GM12878 (cell line): ENCODE data around the gene CA6. TPM values are rescaled to one million over a fixed set of nuclear protein-coding genes. Genes with fewer than 3 reads are reported as not detected.
A peak's percentile ranks its signal among the peaks of the same experiment; 100 is the strongest.

ENCODE experiments used
- ATF7 ChIP-seq: fragments of 450-650 bp; IDR thresholded peaks from 2 replicates; pipeline ENCODE4 v1.6.1; 2016; ENCODE audit warnings: low read depth, mild to moderate bottlenecking
- CHD1 ChIP-seq: IDR thresholded peaks from 2 replicates; pipeline ENCODE4 v1.6.1; 2012; ENCODE audit warnings: low read depth, low read length, improper control_type of control experiment
- CREM ChIP-seq: IDR thresholded peaks from 2 replicates; pipeline ENCODE4 v1.6.1; 2014; ENCODE audit warnings: antibody characterized with exemption, low read depth
- E2F8 ChIP-seq: fragments of 450-650 bp; IDR thresholded peaks from 2 replicates; pipeline ENCODE4 v1.6.1; 2018; ENCODE audit warnings: mild to moderate bottlenecking, low read depth, moderate library complexity; ENCODE audit not compliant: partially characterized antibody
- ETV6 ChIP-seq, 2 experiments: fragments of 450-650 bp in 1 of 2; IDR thresholded peaks in 1 of 2; conservative IDR thresholded peaks in 1 of 2; 2 replicates each; pipeline ENCODE4 v1.6.1; 2014; ENCODE audit warnings: antibody characterized with exemption in 1 of 2, borderline replicate concordance in 1 of 2, low read depth in 1 of 2, mild to moderate bottlenecking in 1 of 2, moderate library complexity in 1 of 2
- FOXK2 ChIP-seq: fragments of 450-650 bp; IDR thresholded peaks from 2 replicates; pipeline ENCODE4 v1.6.1; 2017; ENCODE audit warnings: mild to moderate bottlenecking, moderate library complexity
- HDAC6 ChIP-seq: fragments of 200-600 bp; sonication (generic); IDR thresholded peaks from one replicate; pipeline ENCODE4 v1.8.0; 2017; ENCODE audit warnings: antibody characterized with exemption; ENCODE audit not compliant: unreplicated experiment
- KLF5 ChIP-seq: fragments of 450-650 bp; IDR thresholded peaks from 2 replicates; pipeline ENCODE4 v1.6.1; 2014; ENCODE audit warnings: mild to moderate bottlenecking; ENCODE audit not compliant: partially characterized antibody
- MLLT1 ChIP-seq: fragments of 450-650 bp; IDR thresholded peaks from 2 replicates; pipeline ENCODE4 v1.6.1; 2016; ENCODE audit warnings: mild to moderate bottlenecking
- PKNOX1 ChIP-seq: fragments of 450-650 bp; IDR thresholded peaks from 2 replicates; pipeline ENCODE4 v1.6.1; 2016; ENCODE audit warnings: mild to moderate bottlenecking
- RAD21 ChIP-seq: IDR thresholded peaks from 2 replicates; pipeline ENCODE4 v1.6.1; 2011; ENCODE audit warnings: mild to moderate bottlenecking, low read depth, low read length, moderate library complexity; ENCODE audit not compliant: insufficient read depth
- SIN3A ChIP-seq: IDR thresholded peaks from 2 replicates; pipeline ENCODE4 v1.6.1; 2012; ENCODE audit warnings: low read depth, low read length, improper control_type of control experiment
- SMC3 ChIP-seq: IDR thresholded peaks from 2 replicates; pipeline ENCODE4 v1.6.1; 2011; ENCODE audit warnings: low read length, improper control_type of control experiment, borderline replicate concordance
- TAF1 ChIP-seq: IDR thresholded peaks from 2 replicates; pipeline ENCODE4 v1.6.1; 2011; ENCODE audit warnings: mild to moderate bottlenecking, low read depth, low read length, borderline replicate concordance
- TBL1XR1 ChIP-seq: IDR thresholded peaks from 2 replicates; pipeline ENCODE4 v1.6.1; 2012; ENCODE audit warnings: low read depth, low read length, improper control_type of control experiment
- TCF12 ChIP-seq: IDR thresholded peaks from 2 replicates; pipeline ENCODE4 v1.6.1; 2011; ENCODE audit warnings: low read depth, mild to moderate bottlenecking, low read length
- ZZZ3 ChIP-seq: IDR thresholded peaks from 2 replicates; pipeline ENCODE4 v1.6.1; 2011; ENCODE audit warnings: low read depth; ENCODE audit not compliant: control insufficient read depth, insufficient read length
- polyA plus RNA-seq, 11 experiments: library from polyadenylated mRNA; depleted of rRNA in 4 of 11; unstranded in 6 of 11; stranded (reverse) in 5 of 11; fragments of >200 nt; fragmentation: Nextera tagmentation in 4 of 11; fragmentation: Illumina TruSeq in 1 of 11; extraction: Ambion mirVana in 4 of 11; extraction: Trizol in 1 of 11; gene quantifications; 1 replicate in 1 of 11; 2 replicates in 10 of 11; pipeline versions ENCODE4 v1.2.1 to v1.2.3, GENCODE V29; 2011 to 2016; ENCODE audit warnings: inconsistent platforms in 2 of 11, missing spikeins in 2 of 11, low read depth in 1 of 11
- total RNA-seq, 4 experiments: library from RNA; depleted of rRNA in 3 of 4; stranded (reverse); fragments of >200 nt in 3 of 4; fragmentation: Illumina TruSeq in 1 of 4; extraction: Trizol in 1 of 4; gene quantifications; 2 replicates each; pipeline versions ENCODE4 v1.2.1 to v1.2.3, GENCODE V29; 2013 to 2021
- TF ChIP-seq, protein P1 (sequence below), 3 experiments: IDR thresholded peaks in 2 of 3; conservative IDR thresholded peaks in 1 of 3; 2 replicates each; pipeline ENCODE4 v1.5.1; 2011; ENCODE audit warnings: low read depth in 3 of 3, low read length in 3 of 3, mild to moderate bottlenecking in 3 of 3, control low read depth in 2 of 3, moderate library complexity in 2 of 3, inconsistent platforms in 1 of 3, mixed read lengths in 1 of 3; ENCODE audit not compliant: control insufficient read depth in 2 of 3, insufficient read depth in 1 of 3; ENCODE audit errors: extremely low read depth in 1 of 3
- TF ChIP-seq, protein P2 (sequence below): fragments of 450-650 bp; formaldehyde crosslinking; IDR thresholded peaks from 2 replicates; pipeline ENCODE4 v1.4.0; 2022; ENCODE audit warnings: mild to moderate bottlenecking, moderate library complexity

CA6 gene
- total and polyA plus RNA-seq, 10 of the 15 experiments (the other 5 are each of a cell fraction or from before 2014, with no cell fraction given): not detected

GRCh38 chr1:9004700-9005394 is 59.2 kb downstream of the CA6 start (continued):
- TF ChIP-seq PKNOX1 (peak; percentile 21; the same call in 1 of the 2 replicates), SMC3 (peak; percentile 80; the same call in 1 of the 2 replicates), E2F8 (no peak), TCF12 (no peak), TAF1 (no peak), SIN3A (no peak), FOXK2 (no peak), CREM (peak; percentile 36; the same call in 1 of the 2 replicates), MLLT1 (no peak), ETV6 (conservative IDR thresholded peaks at IDR 0.05 in 1 of 2, IDR thresholded peaks at IDR 0.05 in 1 of 2; ENCODE audit: borderline replicate concordance in 1 of 2, low read depth in 1 of 2) (no peak), HDAC6 (no peak), KLF5 (no peak), ATF7 (peak; percentile 59; the same call in 1 of the 2 replicates), RAD21 (peak; percentile 82), CHD1 (no peak), TBL1XR1 (no peak), ZZZ3 (no peak)
- TF ChIP-seq, protein P1, sequence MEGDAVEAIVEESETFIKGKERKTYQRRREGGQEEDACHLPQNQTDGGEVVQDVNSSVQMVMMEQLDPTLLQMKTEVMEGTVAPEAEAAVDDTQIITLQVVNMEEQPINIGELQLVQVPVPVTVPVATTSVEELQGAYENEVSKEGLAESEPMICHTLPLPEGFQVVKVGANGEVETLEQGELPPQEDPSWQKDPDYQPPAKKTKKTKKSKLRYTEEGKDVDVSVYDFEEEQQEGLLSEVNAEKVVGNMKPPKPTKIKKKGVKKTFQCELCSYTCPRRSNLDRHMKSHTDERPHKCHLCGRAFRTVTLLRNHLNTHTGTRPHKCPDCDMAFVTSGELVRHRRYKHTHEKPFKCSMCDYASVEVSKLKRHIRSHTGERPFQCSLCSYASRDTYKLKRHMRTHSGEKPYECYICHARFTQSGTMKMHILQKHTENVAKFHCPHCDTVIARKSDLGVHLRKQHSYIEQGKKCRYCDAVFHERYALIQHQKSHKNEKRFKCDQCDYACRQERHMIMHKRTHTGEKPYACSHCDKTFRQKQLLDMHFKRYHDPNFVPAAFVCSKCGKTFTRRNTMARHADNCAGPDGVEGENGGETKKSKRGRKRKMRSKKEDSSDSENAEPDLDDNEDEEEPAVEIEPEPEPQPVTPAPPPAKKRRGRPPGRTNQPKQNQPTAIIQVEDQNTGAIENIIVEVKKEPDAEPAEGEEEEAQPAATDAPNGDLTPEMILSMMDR (IDR thresholded peaks at IDR 0.05 in 2 of 3, conservative IDR thresholded peaks at IDR 0.05 in 1 of 3; ENCODE audit: control insufficient read depth in 2 of 3, extremely low read depth in 1 of 3, insufficient read depth in 1 of 3, low read depth in 3 of 3, low read length in 3 of 3): peak; percentile 89 to 97 (median 97)
- TF ChIP-seq, protein P2, sequence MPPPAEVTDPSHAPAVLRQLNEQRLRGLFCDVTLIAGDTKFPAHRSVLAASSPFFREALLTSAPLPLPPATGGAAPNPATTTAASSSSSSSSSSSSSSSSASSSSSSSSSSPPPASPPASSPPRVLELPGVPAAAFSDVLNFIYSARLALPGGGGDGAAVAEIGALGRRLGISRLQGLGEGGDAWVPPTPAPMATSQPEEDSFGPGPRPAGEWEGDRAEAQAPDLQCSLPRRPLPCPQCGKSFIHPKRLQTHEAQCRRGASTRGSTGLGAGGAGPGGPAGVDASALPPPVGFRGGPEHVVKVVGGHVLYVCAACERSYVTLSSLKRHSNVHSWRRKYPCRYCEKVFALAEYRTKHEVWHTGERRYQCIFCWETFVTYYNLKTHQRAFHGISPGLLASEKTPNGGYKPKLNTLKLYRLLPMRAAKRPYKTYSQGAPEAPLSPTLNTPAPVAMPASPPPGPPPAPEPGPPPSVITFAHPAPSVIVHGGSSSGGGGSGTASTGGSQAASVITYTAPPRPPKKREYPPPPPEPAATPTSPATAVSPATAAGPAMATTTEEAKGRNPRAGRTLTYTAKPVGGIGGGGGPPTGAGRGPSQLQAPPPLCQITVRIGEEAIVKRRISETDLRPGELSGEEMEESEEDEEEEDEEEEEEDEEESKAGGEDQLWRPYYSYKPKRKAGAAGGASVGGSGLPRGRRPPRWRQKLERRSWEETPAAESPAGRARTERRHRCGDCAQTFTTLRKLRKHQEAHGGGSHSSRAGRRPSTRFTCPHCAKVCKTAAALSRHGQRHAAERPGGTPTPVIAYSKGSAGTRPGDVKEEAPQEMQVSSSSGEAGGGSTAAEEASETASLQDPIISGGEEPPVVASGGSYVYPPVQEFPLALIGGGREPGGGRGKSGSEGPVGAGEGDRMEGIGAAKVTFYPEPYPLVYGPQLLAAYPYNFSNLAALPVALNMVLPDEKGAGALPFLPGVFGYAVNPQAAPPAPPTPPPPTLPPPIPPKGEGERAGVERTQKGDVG (CRISPR knock-in tag): no peak
